ENCODE data around the gene JAKMIP1. TPM values are rescaled to one million over a fixed set of nuclear protein-coding genes. Genes with fewer than 3 reads are reported as not detected.

JAKMIP1 gene
- total RNA-seq, 2 donors from 2014 or later = 0.78 to 1.3 TPM

- no peaks in the 10 kb centered on the region for H3K9me3 ChIP-seq
- H3K4me3 ChIP-seq = no peak overlapping the region
- H3K27me3 ChIP-seq = no peaks in the 10 kb centered on the region
- DNase-seq (no peak), ATAC-seq (no peak)
- no peaks in the 10 kb centered on the region for H3K36me3 ChIP-seq (replicated peaks in 1 of 2; ENCODE audit: insufficient read depth in 1 of 2, low read depth in 2 of 2)
- 64 to 68% methylated on average over 18 of the region's 18 CpGs for WGBS, 2 donors
- no peak overlapping the region for H3K27ac ChIP-seq
- intact Hi-C loops (cut with DNase I) = no loop called here
- no peaks in the 10 kb centered on the region for H3K4me1 ChIP-seq
- TF ChIP-seq, protein P1, sequence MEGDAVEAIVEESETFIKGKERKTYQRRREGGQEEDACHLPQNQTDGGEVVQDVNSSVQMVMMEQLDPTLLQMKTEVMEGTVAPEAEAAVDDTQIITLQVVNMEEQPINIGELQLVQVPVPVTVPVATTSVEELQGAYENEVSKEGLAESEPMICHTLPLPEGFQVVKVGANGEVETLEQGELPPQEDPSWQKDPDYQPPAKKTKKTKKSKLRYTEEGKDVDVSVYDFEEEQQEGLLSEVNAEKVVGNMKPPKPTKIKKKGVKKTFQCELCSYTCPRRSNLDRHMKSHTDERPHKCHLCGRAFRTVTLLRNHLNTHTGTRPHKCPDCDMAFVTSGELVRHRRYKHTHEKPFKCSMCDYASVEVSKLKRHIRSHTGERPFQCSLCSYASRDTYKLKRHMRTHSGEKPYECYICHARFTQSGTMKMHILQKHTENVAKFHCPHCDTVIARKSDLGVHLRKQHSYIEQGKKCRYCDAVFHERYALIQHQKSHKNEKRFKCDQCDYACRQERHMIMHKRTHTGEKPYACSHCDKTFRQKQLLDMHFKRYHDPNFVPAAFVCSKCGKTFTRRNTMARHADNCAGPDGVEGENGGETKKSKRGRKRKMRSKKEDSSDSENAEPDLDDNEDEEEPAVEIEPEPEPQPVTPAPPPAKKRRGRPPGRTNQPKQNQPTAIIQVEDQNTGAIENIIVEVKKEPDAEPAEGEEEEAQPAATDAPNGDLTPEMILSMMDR (IDR thresholded peaks at IDR 0.05) = no peak
- no peak for TF ChIP-seq POLR2A (IDR thresholded peaks at IDR 0.05)
These were observed 50.2 kb downstream of the JAKMIP1 start for GRCh38 chr4:6150046-6150735.

DNA sequence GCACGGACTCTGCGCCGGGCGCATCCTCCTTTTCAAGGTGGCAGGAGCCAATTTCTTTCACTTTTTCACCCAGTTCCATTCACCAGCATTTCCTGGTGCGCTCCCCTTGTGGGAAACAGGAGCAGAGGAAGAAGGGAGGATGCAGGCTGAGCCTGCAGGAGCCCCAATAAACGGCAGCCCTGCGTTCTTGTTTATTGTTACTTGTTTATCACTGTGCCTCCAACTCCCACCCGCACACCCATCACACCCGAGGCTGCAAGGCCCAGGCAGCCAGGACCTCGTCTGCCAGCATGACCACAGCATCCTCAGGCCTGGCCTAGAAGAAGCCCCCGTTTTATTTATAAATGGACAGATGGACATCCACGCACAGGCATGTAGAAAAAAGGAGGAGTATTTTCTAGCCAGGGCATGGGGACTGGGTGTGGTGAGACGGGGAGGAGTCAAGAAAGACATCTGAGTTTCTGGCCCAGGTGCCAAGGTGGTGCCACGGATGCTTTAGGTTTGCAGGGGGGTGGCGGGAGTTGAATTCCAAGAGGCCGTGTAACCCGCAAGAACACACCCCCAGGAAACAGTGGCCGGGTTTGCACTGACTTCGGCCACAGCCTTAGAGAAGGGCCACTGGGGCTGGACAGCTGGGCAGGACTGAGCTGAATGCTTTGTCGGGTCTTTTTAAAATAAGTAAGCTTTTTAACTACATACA, 51.7 kb downstream of the JAKMIP1 start:
- Histone ChIP-seq H3K27ac (no peak overlapping the region), H3K4me3 (no peak overlapping the region), H3K27me3 (no peaks in the 10 kb centered on the region), H3K36me3 (replicated peaks in 1 of 2; ENCODE audit: insufficient read depth in 1 of 2, low read depth in 2 of 2) (no peaks in the 10 kb centered on the region), H3K4me1 (no peaks in the 10 kb centered on the region), H3K9me3 (peaks cover 0 to 13% (median 0%) of the 10 kb centered on the region in 3 donors)
- ATAC-seq (no peak), DNase-seq (no peak)
- TF ChIP-seq, protein P1 (IDR thresholded peaks at IDR 0.05) = no peak
- no peak for TF ChIP-seq POLR2A (IDR thresholded peaks at IDR 0.05)
- 66 to 74% methylated on average over 20 of the region's 20 CpGs for whole genome bisulfite sequencing, 2 donors
- intact Hi-C loops (cut with DNase I) = no loop called here

DNA sequence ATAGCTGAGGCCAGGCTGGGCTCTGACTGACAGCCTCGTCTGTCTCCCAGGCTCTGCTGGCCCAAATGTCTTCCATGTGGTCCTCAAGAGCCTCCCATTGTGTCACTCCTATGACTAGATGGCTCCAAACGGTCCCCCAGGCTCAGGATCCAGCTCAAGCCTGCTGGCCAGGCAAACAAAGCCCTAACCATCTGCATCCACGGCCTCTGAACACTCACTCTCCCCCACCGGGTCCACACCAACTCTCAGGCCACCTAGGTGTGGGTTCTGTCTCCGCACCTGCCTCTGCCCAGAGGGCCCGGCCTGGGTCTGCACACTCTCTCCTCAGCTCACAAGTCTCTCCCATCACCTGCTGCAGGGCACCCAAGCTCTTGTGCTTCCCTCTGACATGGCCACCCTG, 52.9 kb downstream of the JAKMIP1 start:
- H3K27ac ChIP-seq = no peak overlapping the region
- H3K36me3 ChIP-seq (replicated peaks in 1 of 2; ENCODE audit: insufficient read depth in 1 of 2, low read depth in 2 of 2) = no peaks in the 10 kb centered on the region
- no peaks in the 10 kb centered on the region for H3K27me3 ChIP-seq
- DNase-seq = no peak
- intact Hi-C loops (cut with DNase I) = no loop called here
- no peaks in the 10 kb centered on the region for H3K4me1 ChIP-seq
- no peak overlapping the region for H3K4me3 ChIP-seq
- TF ChIP-seq, protein P1 (IDR thresholded peaks at IDR 0.05) = no peak
- no peak for TF ChIP-seq POLR2A (IDR thresholded peaks at IDR 0.05)
- ATAC-seq = no peak
- WGBS, 2 donors = 45 to 62% methylated on average over 4 of the region's 6 CpGs
- peaks cover 0 to 14% (median 0%) of the 10 kb centered on the region in 3 donors for H3K9me3 ChIP-seq

DNA sequence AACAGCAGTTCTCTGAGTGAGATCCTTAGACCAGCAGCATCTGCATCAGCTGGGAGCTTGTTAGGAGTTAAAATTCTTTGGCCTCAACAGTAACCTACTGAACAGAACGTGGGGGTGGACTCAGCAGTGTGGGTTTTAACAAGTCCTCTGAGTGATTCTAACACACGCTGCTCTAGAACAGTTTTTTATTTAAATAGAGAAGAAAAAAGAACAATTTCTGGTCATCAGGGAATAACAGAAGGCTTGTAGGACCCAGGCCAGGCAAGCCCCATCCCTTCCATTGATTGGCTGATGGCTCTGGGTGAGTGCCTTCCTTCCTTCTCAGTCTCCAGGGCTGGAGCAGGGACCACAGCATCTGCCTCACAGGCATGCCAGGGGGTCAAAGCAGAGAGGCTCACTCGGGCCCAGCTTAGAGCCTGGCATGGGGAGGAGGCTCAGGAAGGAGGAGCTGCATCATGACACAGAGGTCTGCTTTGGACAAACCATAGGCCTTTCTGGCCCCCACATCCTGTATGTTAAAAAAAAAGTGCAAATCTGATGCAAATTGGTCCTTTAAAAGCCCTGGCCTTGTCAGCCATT, 56.7 kb downstream of the JAKMIP1 start:
- H3K4me3 ChIP-seq = no peak overlapping the region
- no peaks in the 10 kb centered on the region for H3K27me3 ChIP-seq
- DNase-seq = no peak
- H3K36me3 ChIP-seq (replicated peaks in 1 of 2; ENCODE audit: insufficient read depth in 1 of 2, low read depth in 2 of 2) = no peaks in the 10 kb centered on the region
- 36 to 44% methylated on average over 3 of the region's 3 CpGs for WGBS, 2 donors
- intact Hi-C loops (cut with DNase I) = no loop called here
- no peaks in the 10 kb centered on the region for H3K4me1 ChIP-seq
- H3K9me3 ChIP-seq = peaks cover 0 to 14% (median 0%) of the 10 kb centered on the region in 3 donors
- ATAC-seq = no peak
- no peak overlapping the region for H3K27ac ChIP-seq
- TF ChIP-seq POLR2A (IDR thresholded peaks at IDR 0.05) = no peak
- TF ChIP-seq, protein P1 (IDR thresholded peaks at IDR 0.05) = no peak

All from body of pancreas (tissue), 4 donors.